Measurements from ENCODE around the gene OR4C11. TPM values are rescaled to one million over a fixed set of nuclear protein-coding genes. Genes with fewer than 3 reads are reported as not detected.

OR4C11 gene, protein sequence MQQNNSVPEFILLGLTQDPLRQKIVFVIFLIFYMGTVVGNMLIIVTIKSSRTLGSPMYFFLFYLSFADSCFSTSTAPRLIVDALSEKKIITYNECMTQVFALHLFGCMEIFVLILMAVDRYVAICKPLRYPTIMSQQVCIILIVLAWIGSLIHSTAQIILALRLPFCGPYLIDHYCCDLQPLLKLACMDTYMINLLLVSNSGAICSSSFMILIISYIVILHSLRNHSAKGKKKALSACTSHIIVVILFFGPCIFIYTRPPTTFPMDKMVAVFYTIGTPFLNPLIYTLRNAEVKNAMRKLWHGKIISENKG
- not detected in 5 replicates for total RNA-seq (2022; extraction: Qiagen RNA extraction)

DNA sequence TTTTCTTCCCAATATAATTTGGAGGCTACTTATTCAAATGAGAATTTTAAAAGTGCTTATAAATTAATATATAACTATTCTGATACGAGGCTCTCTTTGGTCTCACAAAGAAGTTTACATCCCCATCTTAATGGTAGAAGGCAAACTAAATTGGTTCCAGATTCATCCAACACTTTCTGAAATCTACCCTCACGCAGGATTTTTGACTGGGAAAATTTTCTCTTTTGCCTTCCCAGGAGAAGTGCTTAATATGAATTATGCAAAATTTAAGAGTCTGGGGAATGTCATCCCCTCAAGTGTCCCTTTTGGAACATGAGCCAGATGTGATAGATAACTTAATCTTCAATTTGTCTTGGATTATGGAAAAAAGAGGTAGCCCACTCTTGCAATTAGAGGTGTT, at the start of gene OR4C11:
OR4C11 (minus strand) TSS at position 101 of the 400 bp plus-strand sequence. CDS start 3,272 bp downstream, outside the sequence.

DNA sequence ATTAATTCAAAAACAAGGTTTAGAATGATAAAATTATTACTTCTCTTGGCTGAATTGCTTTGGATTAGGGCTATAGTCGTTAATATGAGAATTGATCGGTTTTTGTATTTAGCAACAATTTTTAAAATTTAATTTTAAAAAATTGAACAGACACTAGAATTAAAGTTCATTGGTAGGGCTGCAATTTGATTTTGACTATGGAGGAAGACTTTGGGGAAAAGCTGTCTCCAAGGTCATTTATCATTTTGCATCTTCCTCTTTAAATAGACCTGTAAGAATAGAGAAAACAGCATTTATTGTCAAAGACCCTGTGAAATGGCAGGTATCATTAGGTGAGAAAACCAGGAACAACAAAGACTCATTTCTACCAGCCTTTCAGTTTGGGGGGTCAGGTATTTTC, 40.6 kb upstream of the OR4C11 start, which contains the start of gene OR4S2:
OR4S2 (plus strand) TSS at position 301 of the 400 bp plus-strand sequence. CDS start 2,577 bp downstream, outside the sequence.

GRCh38 chr11:55634813-55635212, 27.4 kb upstream of the OR4C11 start, which contains the start of gene OR4P4:
OR4P4 (plus strand) TSS chr11:55635113.

GRCh38 chr11:55571828-55572227, 35.6 kb downstream of the OR4C11 start, which contains the start of gene OR4C16:
OR4C16 (plus strand) TSS chr11:55572128; CDS start chr11:55572128, 0 bp downstream.

GRCh38 chr11:55554169-55554568, 53.3 kb downstream of the OR4C11 start, which contains the start of gene OR4C15:
OR4C15 (plus strand) TSS chr11:55554469; CDS start chr11:55554469, 0 bp downstream.

Other genes starting within 250 kb of the OR4C11 start
- gene OR4A15, start 239.7 kb downstream of the OR4C11 start, total RNA-seq (2022; extraction: Qiagen RNA extraction): not detected in 5 replicates
- not detected in 5 replicates for gene OR4C15, start 53.2 kb downstream of the OR4C11 start, total RNA-seq (2022; extraction: Qiagen RNA extraction)
- gene OR4C16, start 35.5 kb downstream of the OR4C11 start, total RNA-seq (2022; extraction: Qiagen RNA extraction): not detected in 5 replicates
- not detected in 5 replicates for gene OR4P4, start 27.5 kb upstream of the OR4C11 start, total RNA-seq (2022; extraction: Qiagen RNA extraction)
- gene OR4S2, start 40.7 kb upstream of the OR4C11 start, total RNA-seq (2022; extraction: Qiagen RNA extraction): not detected in 5 replicates
- gene OR4C6, start 54.6 kb upstream of the OR4C11 start, total RNA-seq (2022; extraction: Qiagen RNA extraction): not detected in 5 replicates
- not detected in 5 replicates for gene OR5D13, start 165.8 kb upstream of the OR4C11 start, total RNA-seq (2022; extraction: Qiagen RNA extraction)
- not detected in 5 replicates for gene OR5D14, start 187.9 kb upstream of the OR4C11 start, total RNA-seq (2022; extraction: Qiagen RNA extraction)
- not detected in 5 replicates for gene OR5L1, start 203.7 kb upstream of the OR4C11 start, total RNA-seq (2022; extraction: Qiagen RNA extraction)
- gene OR5D18, start 212.0 kb upstream of the OR4C11 start, total RNA-seq (2022; extraction: Qiagen RNA extraction): not detected in 5 replicates
- gene OR5L2, start 219.6 kb upstream of the OR4C11 start, total RNA-seq (2022; extraction: Qiagen RNA extraction): not detected in 5 replicates
- gene OR5D16, start 231.1 kb upstream of the OR4C11 start, total RNA-seq (2022; extraction: Qiagen RNA extraction): not detected in 5 replicates